Endothelial cell of umbilical vein (primary cell): ENCODE measurements around the gene RNF144B. TPM values are rescaled to one million over a fixed set of nuclear protein-coding genes. Genes with fewer than 3 reads are reported as not detected.

ENCODE experiments used
- BruUV-seq: library from RNA; stranded (reverse); fragments of 400-500 nt; replicated peaks from 2 replicates; lab custom pipeline; 2021; lab: Mats Ljungman, UMichigan
- CTCF ChIA-PET: fragments of 300-600, 350-600 bp; sonication (Branson Sonifier 250); formaldehyde crosslinking; loops from one replicate; lab custom pipeline; 2021; ENCODE audit warnings: antibody characterized with exemption, inconsistent platforms; lab: Charles Lee
- POLR2A ChIA-PET: fragments of 300-600, 350-600 bp; sonication (Branson Sonifier 250); formaldehyde crosslinking; loops from one replicate; lab custom pipeline; 2021; ENCODE audit warnings: antibody characterized with exemption, inconsistent platforms; lab: Charles Lee
- DNase-seq: peaks from one replicate; pipeline ENCODE4 v3.0.0-alpha.2; 2011; ENCODE audit warnings: low read depth, low spot score
- FAIRE-seq: peaks from 2 replicates; lab custom pipeline; 2011; peaks lifted over from hg19 to GRCh38; lab: Jason Lieb, UNC
- H2AFZ ChIP-seq: 2 replicates; pipeline ENCODE4 v1.6.0; 2012; ENCODE audit warnings: low read depth, low read length, control low read depth, inconsistent platforms
- H3K27ac ChIP-seq: 2 replicates; pipeline ENCODE4 v1.5.1; 2011; ENCODE audit warnings: low read depth, mild to moderate bottlenecking, control low read depth, low read length, moderate library complexity; ENCODE audit not compliant: insufficient read depth
- H3K27me3 ChIP-seq, 2 experiments: 2 replicates each; pipeline versions ENCODE4 v1.6.0 to v1.6.1; 2011; ENCODE audit warnings: low read length in 2 of 2, mixed read lengths in 1 of 2; ENCODE audit not compliant: control insufficient read depth in 2 of 2, insufficient read depth in 2 of 2
- H3K36me3 ChIP-seq, 2 experiments: 2 replicates in 1 of 2; 3 replicates in 1 of 2; pipeline ENCODE4 v1.5.1; 2011; ENCODE audit warnings: low read length in 2 of 2, mild to moderate bottlenecking in 1 of 2, moderate library complexity in 1 of 2; ENCODE audit not compliant: control insufficient read depth in 2 of 2, insufficient read depth in 2 of 2; ENCODE audit errors: extremely low read depth in 1 of 2
- H3K4me1 ChIP-seq: 3 replicates; pipeline ENCODE4 v1.5.1; 2011; ENCODE audit warnings: mild to moderate bottlenecking, low read length; ENCODE audit not compliant: control insufficient read depth, insufficient read depth; ENCODE audit errors: extremely low read depth
- H3K4me2 ChIP-seq: 2 replicates; pipeline ENCODE4 v1.6.1; 2011; ENCODE audit warnings: low read length, control low read depth, mixed read lengths; ENCODE audit not compliant: insufficient read depth
- H3K4me3 ChIP-seq, 3 experiments: fragments of 200-600 bp in 1 of 3; sonication (generic), shearing (Covaris generic) in 1 of 3; replicated peaks in 1 of 3; 2 replicates each; pipeline ENCODE4 v1.5.1; 2011 to 2016; ENCODE audit warnings: control low read depth in 3 of 3, low read length in 3 of 3, mild to moderate bottlenecking in 2 of 3, inconsistent platforms in 1 of 3, low read depth in 1 of 3, moderate library complexity in 1 of 3; ENCODE audit not compliant: insufficient read depth in 1 of 3
- H3K79me2 ChIP-seq: 2 replicates; pipeline ENCODE4 v1.6.0; 2012; ENCODE audit warnings: low read length, inconsistent platforms; ENCODE audit not compliant: control insufficient read depth, insufficient read depth
- H3K9ac ChIP-seq: replicated peaks from 2 replicates; pipeline ENCODE3; 2011; ENCODE audit warnings: low read length, control low read depth; ENCODE audit not compliant: insufficient read depth; ENCODE audit errors: extremely low read depth
- H3K9me1 ChIP-seq: replicated peaks from 3 replicates; pipeline ENCODE4 v1.6.0; 2011; ENCODE audit warnings: mild to moderate bottlenecking, low read length; ENCODE audit not compliant: control insufficient read depth, insufficient read depth; ENCODE audit errors: extremely low read depth
- H3K9me3 ChIP-seq: replicated peaks from 2 replicates; pipeline ENCODE4 v1.5.1; 2012; ENCODE audit warnings: low read length, inconsistent platforms; ENCODE audit not compliant: control insufficient read depth, insufficient read depth
- H4K20me1 ChIP-seq: replicated peaks from 2 replicates; pipeline ENCODE3; 2011; ENCODE audit warnings: mild to moderate bottlenecking, low read length; ENCODE audit not compliant: control insufficient read depth, insufficient read depth; ENCODE audit errors: extremely low read depth
- EZH2 ChIP-seq: IDR thresholded peaks from 2 replicates; pipeline ENCODE4 v1.6.1; 2012; ENCODE audit warnings: borderline replicate concordance, low read depth, mild to moderate bottlenecking, moderate library complexity, low read length, inconsistent platforms; ENCODE audit not compliant: severe bottlenecking
- FOS ChIP-seq: IDR thresholded peaks from 2 replicates; pipeline ENCODE4 v1.6.1; 2011; ENCODE audit warnings: mild to moderate bottlenecking, low read length, moderate library complexity, borderline replicate concordance; ENCODE audit not compliant: insufficient read depth
- GATA2 ChIP-seq: IDR thresholded peaks from 2 replicates; pipeline ENCODE4 v1.7.0; 2011; ENCODE audit warnings: low read depth, mild to moderate bottlenecking, moderate library complexity, mixed read lengths, low read length; ENCODE audit not compliant: insufficient read length, insufficient read depth
- MYC ChIP-seq: IDR thresholded peaks from one replicate; pipeline ENCODE4 v1.6.1; 2011; ENCODE audit warnings: mild to moderate bottlenecking, low read depth, low read length
- POLR2AphosphoS5 ChIP-seq: IDR thresholded peaks from 2 replicates; pipeline ENCODE4 v1.6.1; 2012; ENCODE audit warnings: low read depth, mild to moderate bottlenecking, control low read depth, low read length, moderate library complexity; ENCODE audit not compliant: insufficient read depth
- dilution Hi-C: fragments of 300-500 bp; cut with MboI; formaldehyde crosslinking; loops from one replicate; pipeline ENCODE4 v1.15.0; 2019; ENCODE audit warnings: low sequenced_read_pairs; ENCODE audit not compliant: extremely low pct_ligation_motif_present
- intact Hi-C: fragments of 100-400 bp; cut with micrococcal nuclease; formaldehyde crosslinking; loops from one replicate; pipeline ENCODE4 v1.10.0; 2022
- polyA plus RNA-seq, 4 experiments: library from polyadenylated mRNA; depleted of rRNA in 3 of 4; stranded (reverse) in 3 of 4; unstranded in 1 of 4; fragments of >200 nt; gene quantifications; 2 replicates each; pipeline versions ENCODE4 v1.2.1 to v1.2.3, GENCODE V29; 2011 to 2012; ENCODE audit warnings: missing spikeins in 1 of 4
- total RNA-seq: library from RNA; stranded (reverse); gene quantifications from 2 replicates; pipeline ENCODE4 v1.2.3, GENCODE V29; 2021
- TF ChIP-seq, protein P1 (sequence below), 2 donors: IDR thresholded peaks; 1 replicate in 1 of 2; 2 replicates in 1 of 2; pipeline ENCODE4 v1.5.1; 2011; ENCODE audit warnings: low read length in 2 of 2, mild to moderate bottlenecking in 2 of 2, moderate library complexity in 2 of 2, control low read depth in 1 of 2, inconsistent platforms in 1 of 2, low read depth in 1 of 2; ENCODE audit not compliant: insufficient read depth in 1 of 2; ENCODE audit errors: extremely low read depth in 1 of 2

RNF144B gene
- total and polyA plus RNA-seq, 2 donors (not counting 3 experiments of a cell fraction or from before 2014, with no cell fraction given), result 18.1 to 97.3 TPM

- POLR2A ChIA-PET, result no interaction called here
- Histone ChIP-seq H3K27ac (peak overlapping the region; percentile 26), H4K20me1 (no peaks in the 10 kb centered on the region), H3K36me3 (no peaks in the 10 kb centered on the region), H3K4me2 (peak overlapping the region; percentile 60), H3K79me2 (no peaks in the 10 kb centered on the region), H3K9ac (no peak overlapping the region), H3K4me3 (no peak overlapping the region), H3K4me1 (peaks cover 23% of the 10 kb centered on the region), H3K27me3 (no peaks in the 10 kb centered on the region), H3K9me3 (no peaks in the 10 kb centered on the region), H2AFZ (peak overlapping the region; percentile 71), H3K9me1 (no peaks in the 10 kb centered on the region)
- no TSS peak for BruUV-seq
- CTCF ChIA-PET, result no interaction called here
- dilution Hi-C loops (no loop called here), intact Hi-C loops (loop anchor here (10.0 kb wide), 1 partner anchor 225 kb away; the partner anchor contains the start of genes KDM1B and TPMT)
- DNase-seq (no peak), FAIRE-seq (peak; percentile 70)
- TF ChIP-seq POLR2AphosphoS5 (no peak), EZH2 (no peak), FOS (peak; percentile 29), GATA2 (no peak), MYC (no peak)
- TF ChIP-seq, protein P1, sequence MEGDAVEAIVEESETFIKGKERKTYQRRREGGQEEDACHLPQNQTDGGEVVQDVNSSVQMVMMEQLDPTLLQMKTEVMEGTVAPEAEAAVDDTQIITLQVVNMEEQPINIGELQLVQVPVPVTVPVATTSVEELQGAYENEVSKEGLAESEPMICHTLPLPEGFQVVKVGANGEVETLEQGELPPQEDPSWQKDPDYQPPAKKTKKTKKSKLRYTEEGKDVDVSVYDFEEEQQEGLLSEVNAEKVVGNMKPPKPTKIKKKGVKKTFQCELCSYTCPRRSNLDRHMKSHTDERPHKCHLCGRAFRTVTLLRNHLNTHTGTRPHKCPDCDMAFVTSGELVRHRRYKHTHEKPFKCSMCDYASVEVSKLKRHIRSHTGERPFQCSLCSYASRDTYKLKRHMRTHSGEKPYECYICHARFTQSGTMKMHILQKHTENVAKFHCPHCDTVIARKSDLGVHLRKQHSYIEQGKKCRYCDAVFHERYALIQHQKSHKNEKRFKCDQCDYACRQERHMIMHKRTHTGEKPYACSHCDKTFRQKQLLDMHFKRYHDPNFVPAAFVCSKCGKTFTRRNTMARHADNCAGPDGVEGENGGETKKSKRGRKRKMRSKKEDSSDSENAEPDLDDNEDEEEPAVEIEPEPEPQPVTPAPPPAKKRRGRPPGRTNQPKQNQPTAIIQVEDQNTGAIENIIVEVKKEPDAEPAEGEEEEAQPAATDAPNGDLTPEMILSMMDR (IDR thresholded peaks at IDR 0.05; ENCODE audit: extremely low read depth in 1 of 2, insufficient read depth in 1 of 2, low read depth in 1 of 2, low read length in 2 of 2), result no peak
These were observed 6.9 kb upstream of the RNF144B start for GRCh38 chr6:18380158-18380836.
